ENCODE data around the gene SLC4A4.

DNA sequence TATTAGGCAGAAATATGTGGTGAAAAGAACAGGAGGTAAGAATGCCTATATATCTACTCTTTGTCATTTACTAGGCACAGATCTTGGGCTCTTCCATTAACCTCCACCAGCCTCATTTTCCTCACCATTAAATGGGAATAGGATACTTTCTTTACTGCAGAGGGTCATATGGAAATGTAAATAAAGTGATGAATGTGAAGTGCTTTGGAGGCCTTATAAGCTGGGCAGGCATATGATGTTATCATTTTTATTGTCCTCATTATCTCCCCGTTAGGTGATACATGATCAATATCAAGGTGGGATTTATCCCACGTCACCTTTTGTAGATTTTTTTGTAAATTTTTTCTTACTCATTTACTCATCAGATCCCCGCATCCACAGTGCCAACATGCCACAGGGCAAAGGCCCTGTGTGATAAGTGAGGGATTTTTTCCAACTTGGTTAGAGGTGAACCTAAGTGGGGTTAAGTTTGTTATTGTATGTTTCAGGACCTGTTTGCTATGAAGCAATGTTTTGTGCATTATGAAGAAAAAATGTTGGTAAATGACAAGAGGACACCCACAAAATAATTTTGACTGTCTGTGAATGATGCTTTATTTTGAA is 107.8 kb downstream of the SLC4A4 start:
- TF ChIP-seq, protein P1, sequence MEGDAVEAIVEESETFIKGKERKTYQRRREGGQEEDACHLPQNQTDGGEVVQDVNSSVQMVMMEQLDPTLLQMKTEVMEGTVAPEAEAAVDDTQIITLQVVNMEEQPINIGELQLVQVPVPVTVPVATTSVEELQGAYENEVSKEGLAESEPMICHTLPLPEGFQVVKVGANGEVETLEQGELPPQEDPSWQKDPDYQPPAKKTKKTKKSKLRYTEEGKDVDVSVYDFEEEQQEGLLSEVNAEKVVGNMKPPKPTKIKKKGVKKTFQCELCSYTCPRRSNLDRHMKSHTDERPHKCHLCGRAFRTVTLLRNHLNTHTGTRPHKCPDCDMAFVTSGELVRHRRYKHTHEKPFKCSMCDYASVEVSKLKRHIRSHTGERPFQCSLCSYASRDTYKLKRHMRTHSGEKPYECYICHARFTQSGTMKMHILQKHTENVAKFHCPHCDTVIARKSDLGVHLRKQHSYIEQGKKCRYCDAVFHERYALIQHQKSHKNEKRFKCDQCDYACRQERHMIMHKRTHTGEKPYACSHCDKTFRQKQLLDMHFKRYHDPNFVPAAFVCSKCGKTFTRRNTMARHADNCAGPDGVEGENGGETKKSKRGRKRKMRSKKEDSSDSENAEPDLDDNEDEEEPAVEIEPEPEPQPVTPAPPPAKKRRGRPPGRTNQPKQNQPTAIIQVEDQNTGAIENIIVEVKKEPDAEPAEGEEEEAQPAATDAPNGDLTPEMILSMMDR (IDR thresholded peaks at IDR 0.05) = no peak
- TF ChIP-seq TAF1 (IDR thresholded peaks at IDR 0.05; ENCODE audit: borderline replicate concordance, low read depth, low read length) (no peak), MEF2A (IDR thresholded peaks at IDR 0.05; ENCODE audit: borderline replicate concordance, low read depth) (no peak), SMC3 (IDR thresholded peaks at IDR 0.05; ENCODE audit: low read depth, low read length) (no peak), ELF1 (IDR thresholded peaks at IDR 0.05) (no peak)
- TF ChIP-seq, protein P2, sequence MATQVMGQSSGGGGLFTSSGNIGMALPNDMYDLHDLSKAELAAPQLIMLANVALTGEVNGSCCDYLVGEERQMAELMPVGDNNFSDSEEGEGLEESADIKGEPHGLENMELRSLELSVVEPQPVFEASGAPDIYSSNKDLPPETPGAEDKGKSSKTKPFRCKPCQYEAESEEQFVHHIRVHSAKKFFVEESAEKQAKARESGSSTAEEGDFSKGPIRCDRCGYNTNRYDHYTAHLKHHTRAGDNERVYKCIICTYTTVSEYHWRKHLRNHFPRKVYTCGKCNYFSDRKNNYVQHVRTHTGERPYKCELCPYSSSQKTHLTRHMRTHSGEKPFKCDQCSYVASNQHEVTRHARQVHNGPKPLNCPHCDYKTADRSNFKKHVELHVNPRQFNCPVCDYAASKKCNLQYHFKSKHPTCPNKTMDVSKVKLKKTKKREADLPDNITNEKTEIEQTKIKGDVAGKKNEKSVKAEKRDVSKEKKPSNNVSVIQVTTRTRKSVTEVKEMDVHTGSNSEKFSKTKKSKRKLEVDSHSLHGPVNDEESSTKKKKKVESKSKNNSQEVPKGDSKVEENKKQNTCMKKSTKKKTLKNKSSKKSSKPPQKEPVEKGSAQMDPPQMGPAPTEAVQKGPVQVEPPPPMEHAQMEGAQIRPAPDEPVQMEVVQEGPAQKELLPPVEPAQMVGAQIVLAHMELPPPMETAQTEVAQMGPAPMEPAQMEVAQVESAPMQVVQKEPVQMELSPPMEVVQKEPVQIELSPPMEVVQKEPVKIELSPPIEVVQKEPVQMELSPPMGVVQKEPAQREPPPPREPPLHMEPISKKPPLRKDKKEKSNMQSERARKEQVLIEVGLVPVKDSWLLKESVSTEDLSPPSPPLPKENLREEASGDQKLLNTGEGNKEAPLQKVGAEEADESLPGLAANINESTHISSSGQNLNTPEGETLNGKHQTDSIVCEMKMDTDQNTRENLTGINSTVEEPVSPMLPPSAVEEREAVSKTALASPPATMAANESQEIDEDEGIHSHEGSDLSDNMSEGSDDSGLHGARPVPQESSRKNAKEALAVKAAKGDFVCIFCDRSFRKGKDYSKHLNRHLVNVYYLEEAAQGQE (IDR thresholded peaks at IDR 0.05; ENCODE audit: low read depth, low read length) = no peak
